ENCODE data around the gene EWSR1. TPM values are rescaled to one million over a fixed set of nuclear protein-coding genes. Genes with fewer than 3 reads are reported as not detected.

Gene EWSR1
- total RNA-seq, 1 donor from 2014 or later: 133 TPM

DNA sequence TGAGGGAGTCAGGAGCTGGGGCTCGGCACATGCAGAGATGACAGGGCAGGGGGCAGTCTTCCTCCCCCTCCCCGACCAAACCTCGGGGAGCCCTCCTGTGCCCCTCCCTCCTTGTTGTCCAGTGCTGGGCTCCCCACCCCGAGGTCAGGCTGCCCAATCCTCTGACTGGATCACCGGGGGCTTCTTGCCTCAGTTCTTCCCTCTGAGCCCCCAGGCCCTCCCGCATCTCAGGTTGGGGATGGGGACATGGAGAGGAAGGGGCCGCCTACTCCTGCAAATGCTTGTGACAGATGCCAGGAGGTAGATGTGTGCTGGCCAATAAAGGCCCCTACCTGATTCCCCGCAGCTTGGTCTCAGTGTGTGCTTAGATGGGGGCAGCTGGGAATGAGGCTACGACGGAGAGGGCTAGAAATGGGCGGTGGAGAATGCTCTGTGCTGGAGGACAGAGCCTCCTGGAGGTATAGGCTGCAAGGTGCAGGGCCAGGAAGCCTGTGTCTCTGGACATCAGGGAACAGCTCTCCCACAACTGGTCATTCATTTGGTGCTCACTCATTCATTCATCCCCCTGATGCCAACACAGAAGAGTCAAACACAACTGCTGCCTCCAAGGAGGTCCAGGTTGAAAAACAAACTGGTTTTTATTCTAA is 8.7 kb upstream of the EWSR1 start:
- Histone ChIP-seq H3K4me3 (no peak overlapping the region), H3K27ac (no peak overlapping the region), H3K4me1 (no peaks in the 10 kb centered on the region), H3K27me3 (no peaks in the 10 kb centered on the region), H3K36me3 (peaks cover 0 to 12% of the 10 kb centered on the region in 2 donors), H3K9me3 (no peaks in the 10 kb centered on the region)
- intact Hi-C loops (cut with DNase I): no loop called here
- TF ChIP-seq, protein P1, sequence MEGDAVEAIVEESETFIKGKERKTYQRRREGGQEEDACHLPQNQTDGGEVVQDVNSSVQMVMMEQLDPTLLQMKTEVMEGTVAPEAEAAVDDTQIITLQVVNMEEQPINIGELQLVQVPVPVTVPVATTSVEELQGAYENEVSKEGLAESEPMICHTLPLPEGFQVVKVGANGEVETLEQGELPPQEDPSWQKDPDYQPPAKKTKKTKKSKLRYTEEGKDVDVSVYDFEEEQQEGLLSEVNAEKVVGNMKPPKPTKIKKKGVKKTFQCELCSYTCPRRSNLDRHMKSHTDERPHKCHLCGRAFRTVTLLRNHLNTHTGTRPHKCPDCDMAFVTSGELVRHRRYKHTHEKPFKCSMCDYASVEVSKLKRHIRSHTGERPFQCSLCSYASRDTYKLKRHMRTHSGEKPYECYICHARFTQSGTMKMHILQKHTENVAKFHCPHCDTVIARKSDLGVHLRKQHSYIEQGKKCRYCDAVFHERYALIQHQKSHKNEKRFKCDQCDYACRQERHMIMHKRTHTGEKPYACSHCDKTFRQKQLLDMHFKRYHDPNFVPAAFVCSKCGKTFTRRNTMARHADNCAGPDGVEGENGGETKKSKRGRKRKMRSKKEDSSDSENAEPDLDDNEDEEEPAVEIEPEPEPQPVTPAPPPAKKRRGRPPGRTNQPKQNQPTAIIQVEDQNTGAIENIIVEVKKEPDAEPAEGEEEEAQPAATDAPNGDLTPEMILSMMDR (IDR thresholded peaks at IDR 0.05): no peak
- DNase-seq (ENCODE audit: low spot score in 2 of 2): no peak

DNA sequence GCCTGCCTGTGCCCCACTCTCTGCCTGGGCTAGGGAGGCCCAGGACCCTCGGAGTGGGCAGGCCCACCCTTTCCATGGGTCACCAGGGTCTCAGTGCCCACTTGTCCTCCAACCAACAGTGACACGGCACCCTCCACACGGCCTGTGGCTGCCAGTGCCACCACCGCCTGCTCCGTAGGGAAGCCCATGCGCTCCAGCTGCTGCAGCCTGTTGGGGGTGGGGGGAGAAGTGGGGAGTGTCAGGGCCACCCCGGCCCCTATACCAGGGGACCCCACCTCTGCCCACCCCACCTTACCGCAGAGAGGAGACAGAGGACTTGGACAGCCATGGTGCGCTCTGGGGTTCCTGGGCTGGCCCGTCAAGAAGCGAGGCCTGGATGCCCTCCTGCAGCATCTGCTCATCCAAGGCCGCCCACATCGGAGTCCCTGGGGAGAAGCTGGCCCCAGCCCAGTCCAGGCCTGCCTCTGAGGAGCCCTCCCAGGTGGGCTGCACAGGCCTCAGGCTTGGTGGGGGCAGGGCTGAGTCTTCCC is 8.0 kb upstream of the EWSR1 start:
- peaks cover under 1 to 13% of the 10 kb centered on the region in 2 donors for H3K36me3 ChIP-seq
- DNase-seq (ENCODE audit: low spot score in 2 of 2): no peak
- no peak overlapping the region for H3K4me3 ChIP-seq
- no peaks in the 10 kb centered on the region for H3K4me1 ChIP-seq
- no peaks in the 10 kb centered on the region for H3K27me3 ChIP-seq
- no peak overlapping the region for H3K27ac ChIP-seq
- TF ChIP-seq, protein P1 (IDR thresholded peaks at IDR 0.05): no peak
- H3K9me3 ChIP-seq: no peaks in the 10 kb centered on the region
- intact Hi-C loops (cut with DNase I): no loop called here

DNA sequence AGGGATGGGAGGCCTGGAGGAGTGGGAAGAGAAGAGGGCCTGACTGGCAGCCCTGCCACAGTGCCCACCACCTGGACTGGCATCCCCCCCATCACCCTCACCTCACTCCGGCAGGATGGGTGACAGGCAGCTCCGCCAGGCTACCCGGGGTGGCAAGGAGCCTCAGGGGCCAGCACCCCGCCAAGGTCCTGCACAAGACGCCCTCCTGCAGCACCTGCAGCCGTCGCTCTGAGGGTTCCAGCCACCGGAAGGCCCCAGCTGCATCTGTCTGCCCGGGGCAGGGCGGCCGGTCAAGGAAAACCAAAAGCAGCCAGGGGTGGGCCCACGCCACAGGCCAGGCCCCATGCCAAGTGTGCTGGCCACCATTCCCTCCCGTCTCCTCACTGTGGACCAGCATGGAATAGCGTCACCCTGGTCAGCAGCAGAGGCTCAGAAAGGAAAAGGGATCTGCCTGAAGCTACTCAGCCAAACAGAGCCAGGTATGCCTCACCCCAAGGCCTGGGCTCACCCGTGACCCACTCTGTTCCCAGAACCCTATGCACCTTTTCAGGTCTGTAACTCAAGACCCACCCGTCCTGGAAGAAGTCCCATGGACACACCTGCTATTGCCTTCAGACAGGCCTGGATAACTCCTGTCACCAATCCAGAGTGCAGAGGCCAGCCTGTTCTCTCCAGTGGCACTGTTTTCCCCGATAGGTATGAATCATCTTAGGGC is 7.3 kb upstream of the EWSR1 start:
- no peak for DNase-seq (ENCODE audit: low spot score in 2 of 2)
- no peaks in the 10 kb centered on the region for H3K9me3 ChIP-seq
- no peak overlapping the region for H3K4me3 ChIP-seq
- no peak overlapping the region for H3K27ac ChIP-seq
- H3K36me3 ChIP-seq: peaks cover 3 to 16% of the 10 kb centered on the region in 2 donors
- TF ChIP-seq, protein P1 (IDR thresholded peaks at IDR 0.05): no peak
- H3K27me3 ChIP-seq: no peaks in the 10 kb centered on the region
- H3K4me1 ChIP-seq: no peaks in the 10 kb centered on the region
- intact Hi-C loops (cut with DNase I): no loop called here

- DNase-seq (ENCODE audit: low spot score in 2 of 2): no peak
- peaks cover 0 to 13% of the 10 kb centered on the region in 2 donors for H3K4me1 ChIP-seq
- no peaks in the 10 kb centered on the region for H3K27me3 ChIP-seq
- H3K27ac ChIP-seq: no peak overlapping the region
- TF ChIP-seq, protein P1 (IDR thresholded peaks at IDR 0.05): no peak
- peaks cover 3 to 16% of the 10 kb centered on the region in 2 donors for H3K36me3 ChIP-seq
- no peaks in the 10 kb centered on the region for H3K9me3 ChIP-seq
- intact Hi-C loops (cut with DNase I): no loop called here
- no peak overlapping the region for H3K4me3 ChIP-seq
Measured at GRCh38 chr22:29263791-29264276, 4.2 kb upstream of the EWSR1 start.

DNA sequence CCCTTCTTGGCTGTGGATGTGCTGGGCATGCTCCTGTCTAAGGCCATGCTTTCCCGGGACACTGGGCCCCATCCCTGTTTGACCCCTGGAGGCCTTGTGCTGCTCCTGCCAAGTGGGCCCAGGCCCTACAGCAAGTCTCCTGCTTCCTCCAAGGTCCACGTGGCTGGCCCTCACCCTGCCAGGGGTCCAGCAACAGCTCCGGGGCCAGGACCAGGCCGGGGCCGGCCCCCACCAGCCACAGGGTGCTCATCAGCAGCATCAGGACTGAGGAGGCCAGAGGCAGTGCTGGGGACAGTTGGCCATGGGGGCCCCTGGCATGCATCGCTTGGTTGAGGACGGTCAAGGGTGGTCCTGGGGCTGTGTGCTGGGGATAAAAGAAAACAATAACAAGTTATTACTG is 2.8 kb upstream of the EWSR1 start:
- no peak for DNase-seq (ENCODE audit: low spot score in 2 of 2)
- H3K27me3 ChIP-seq: no peaks in the 10 kb centered on the region
- H3K4me3 ChIP-seq: no peak overlapping the region
- TF ChIP-seq, protein P1 (IDR thresholded peaks at IDR 0.05): no peak
- intact Hi-C loops (cut with DNase I): loop anchor here (5.0 kb wide), 1 partner anchor 1157 kb away; no protein-coding TSS in a partner anchor
- H3K27ac ChIP-seq: no peak overlapping the region
- H3K4me1 ChIP-seq: peaks cover 0 to 24% of the 10 kb centered on the region in 2 donors
- H3K9me3 ChIP-seq: no peaks in the 10 kb centered on the region
- H3K36me3 ChIP-seq: peaks cover 3 to 15% of the 10 kb centered on the region in 2 donors

All from ascending aorta (tissue), 2 donors.